Small intestine (tissue), 7 donors: ENCODE data around the gene CWC15. TPM values are rescaled to one million over a fixed set of nuclear protein-coding genes. Genes with fewer than 3 reads are reported as not detected.
"Not testable (repeated sequence)": the region's sequence is repeated elsewhere in the genome, so short reads cannot be mapped to it uniquely, and the experiment has no call there.

ENCODE experiments used
- DNase-seq, 2 donors: peaks; one replicate each; pipeline versions ENCODE4 v3.0.0 to v3.0.0-alpha.2; 2013
- FAIRE-seq: peaks from 2 replicates; lab custom pipeline; 2012; peaks lifted over from hg19 to GRCh38; lab: Jason Lieb, UNC
- H3K27ac ChIP-seq, 3 donors: one replicate each; pipeline ENCODE4 v1.5.1; 2013; ENCODE audit warnings: low read length in 2 of 3, mild to moderate bottlenecking in 2 of 3, control low read depth in 1 of 3, inconsistent platforms in 1 of 3, low read depth in 1 of 3, moderate library complexity in 1 of 3
- H3K27me3 ChIP-seq, 3 donors: one replicate each; pipeline ENCODE4 v1.6.1; 2013; ENCODE audit warnings: low read length in 3 of 3, inconsistent platforms in 1 of 3; ENCODE audit not compliant: control insufficient read depth in 3 of 3, insufficient read depth in 3 of 3
- H3K36me3 ChIP-seq, 3 donors: one replicate each; pipeline ENCODE4 v1.6.1; 2013; ENCODE audit warnings: low read length in 3 of 3, inconsistent platforms in 1 of 3, low read depth in 1 of 3, mild to moderate bottlenecking in 1 of 3, moderate library complexity in 1 of 3; ENCODE audit not compliant: control insufficient read depth in 3 of 3, insufficient read depth in 2 of 3
- H3K4me1 ChIP-seq, 3 donors: one replicate each; pipeline ENCODE4 v1.6.1; 2013; ENCODE audit warnings: low read length in 2 of 3, inconsistent platforms in 1 of 3, low read depth in 1 of 3, mild to moderate bottlenecking in 1 of 3, moderate library complexity in 1 of 3; ENCODE audit not compliant: control insufficient read depth in 3 of 3, insufficient read depth in 2 of 3
- H3K4me3 ChIP-seq, 3 donors: one replicate each; pipeline ENCODE4 v1.5.1; 2013; ENCODE audit warnings: low read length in 3 of 3, control low read depth in 1 of 3, inconsistent platforms in 1 of 3, low read depth in 1 of 3, mild to moderate bottlenecking in 1 of 3, moderate library complexity in 1 of 3
- H3K9me3 ChIP-seq, 2 donors: one replicate each; pipeline ENCODE4 v1.6.1; 2013; ENCODE audit warnings: low read depth in 1 of 2, low read length in 1 of 2; ENCODE audit not compliant: control insufficient read depth in 2 of 2, insufficient read depth in 1 of 2
- WGBS, 3 donors: extraction: QIAGEN DNeasy Blood & Tissue Kit; methylation state at CpG; one replicate each; pipeline ENCODE4 v1.1.7; 2013; 5-methylcytosine and 5-hydroxymethylcytosine counted together
- polyA plus RNA-seq, 4 donors: library from polyadenylated mRNA; stranded (reverse) in 3 of 4; unstranded in 1 of 4; fragments of 200-250 nt in 3 of 4; fragments of 120-200 nt in 1 of 4; gene quantifications; one replicate each; pipeline versions ENCODE4 v1.2.1 to v1.2.3, GENCODE V29; 2013
- donor health status: healthy with polysubstance abuse.
- donor health status: control.
- donor health status: control.
- donor health status: Bipolar disorder and iron deficiency.
- donor health status: healthy.

The CWC15 gene
- polyA plus RNA-seq, 4 donors = 44.5 to 78.9 (median 55.8) TPM

- DNase-seq (no peak), FAIRE-seq (no peak)
- H3K27ac ChIP-seq = no peak overlapping the region
- H3K27me3 ChIP-seq = no peaks in the 10 kb centered on the region
- H3K36me3 ChIP-seq = no peaks in the 10 kb centered on the region
- H3K4me3 ChIP-seq = no peak overlapping the region
- H3K9me3 ChIP-seq = peaks cover 0 to 7% of the 10 kb centered on the region in 2 donors
- WGBS, 3 donors = 88 to 98% (median 88%) methylated on average over 2 of the region's 2 CpGs
- peaks cover 0 to 17% (median 6%) of the 10 kb centered on the region in 3 donors for H3K4me1 ChIP-seq
Observed at GRCh38 chr11:94923004-94923334, 50.4 kb downstream of the CWC15 start.

- no peak for FAIRE-seq
- WGBS, 3 donors = 68 to 74% (median 72%) methylated on average over 5 of the region's 5 CpGs
Observed at GRCh38 chr11:94922321-94923003, 50.9 kb downstream of the CWC15 start.

DNA sequence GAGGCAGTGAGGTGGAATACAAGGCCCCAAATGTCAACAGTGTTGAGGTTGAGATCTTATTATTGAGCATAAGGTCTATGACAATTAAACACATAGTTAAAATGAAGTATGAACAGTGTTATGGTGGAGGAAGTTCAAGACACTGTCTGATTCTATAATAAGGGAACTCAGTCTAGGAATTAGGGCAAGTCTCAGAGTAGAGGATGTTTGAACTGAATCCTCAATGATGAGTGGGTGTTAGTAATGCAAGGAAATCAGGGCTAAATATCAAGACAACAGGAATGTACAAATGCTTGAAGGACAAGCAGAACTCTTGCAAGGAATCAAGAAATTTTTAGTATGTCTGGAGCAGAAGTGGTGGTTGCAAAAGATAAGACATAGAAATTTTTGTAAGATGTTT, 53.0 kb downstream of the CWC15 start:
- Histone ChIP-seq H3K9me3 (peaks cover 0 to 7% of the 10 kb centered on the region in 2 donors), H3K4me1 (peaks cover 0 to 4% (median 0%) of the 10 kb centered on the region in 3 donors), H3K36me3 (no peaks in the 10 kb centered on the region), H3K27ac (no peak overlapping the region), H3K27me3 (no peaks in the 10 kb centered on the region), H3K4me3 (no peak overlapping the region)
- no peak for FAIRE-seq
- no peak for DNase-seq

More at GRCh38 chr11:94922321-94923003, 50.9 kb downstream of the CWC15 start:
- no peaks in the 10 kb centered on the region for H3K36me3 ChIP-seq
- H3K27me3 ChIP-seq = no peaks in the 10 kb centered on the region
- peaks cover 0 to 17% (median 6%) of the 10 kb centered on the region in 3 donors for H3K4me1 ChIP-seq
- no peak overlapping the region for H3K27ac ChIP-seq
- no peak for DNase-seq
- peaks cover 0 to 7% of the 10 kb centered on the region in 2 donors for H3K9me3 ChIP-seq
- no peak overlapping the region for H3K4me3 ChIP-seq

DNA sequence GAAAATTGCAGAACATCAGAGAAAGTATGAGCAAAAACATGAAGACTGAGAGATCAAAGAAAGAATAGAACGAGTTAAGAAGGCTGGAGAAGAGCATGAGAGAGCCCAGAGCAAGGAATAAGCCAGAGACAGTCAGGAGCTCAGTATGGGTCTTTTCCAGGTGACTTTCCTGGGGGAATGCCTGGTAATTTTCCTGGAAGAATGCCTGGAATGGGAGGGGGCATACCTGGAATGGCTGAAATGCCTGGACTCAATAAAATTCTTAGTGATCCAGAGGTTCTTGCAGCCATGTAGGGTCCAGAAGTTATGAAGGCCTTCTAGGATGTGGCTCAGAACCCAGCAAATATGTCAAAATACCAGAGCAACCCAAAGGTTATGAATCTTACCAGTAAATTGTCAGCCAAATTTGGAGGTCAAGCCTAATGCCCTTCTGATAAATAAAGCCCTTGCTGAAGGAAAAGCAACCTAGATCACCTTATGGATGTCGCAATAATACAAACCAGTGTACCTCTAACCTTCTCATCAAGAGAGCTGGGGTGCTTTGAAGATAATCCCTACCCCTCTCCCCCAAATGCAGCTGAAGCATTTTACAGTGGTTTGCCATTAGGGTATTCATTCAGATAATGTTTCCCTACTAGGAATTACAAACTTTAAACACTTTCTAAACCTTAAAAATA, 59.5 kb downstream of the CWC15 start:
- not testable (repeated sequence) for H3K36me3 ChIP-seq, H3K4me1 ChIP-seq, H3K27me3 ChIP-seq, FAIRE-seq, H3K9me3 ChIP-seq, DNase-seq, H3K4me3 ChIP-seq, H3K27ac ChIP-seq
- 80 to 95% (median 91%) methylated on average over 2 of the region's 2 CpGs for WGBS, 3 donors

- WGBS, 3 donors = 93 to 97% (median 93%) methylated on average over 9 of the region's 9 CpGs
- Histone ChIP-seq H3K9me3 (no peaks in the 10 kb centered on the region), H3K4me3 (no peak overlapping the region), H3K27me3 (no peaks in the 10 kb centered on the region), H3K4me1 (no peaks in the 10 kb centered on the region), H3K36me3 (no peaks in the 10 kb centered on the region), H3K27ac (no peak overlapping the region)
- no peak for DNase-seq
- FAIRE-seq = no peak
Observed at GRCh38 chr11:94912806-94913205, 60.5 kb downstream of the CWC15 start.

Other genes with a start within 250 kb of the CWC15 start
- gene AMOTL1, start 205.2 kb downstream of the CWC15 start, polyA plus RNA-seq = 10 to 100 TPM in 1 of 4 donors, 1 to 10 TPM in 1, under 1 TPM in 2; 0.81 to 16.5 (median 3.7) TPM
- gene KDM4D, start 153 bp upstream of the CWC15 start, polyA plus RNA-seq = under 1 TPM in 3 of 4 donors, not detected in 1; 0.27 to 0.54 (median 0.49) TPM
- gene KDM4E, start 51.7 kb upstream of the CWC15 start, polyA plus RNA-seq = under 1 TPM in 1 of 4 donors, not detected in 3; 0.49 TPM
- gene KDM4F, start 75.9 kb upstream of the CWC15 start, polyA plus RNA-seq = not detected
- 10 to 100 TPM; 29.3 to 52.2 (median 34.6) TPM for gene SRSF8, start 93.4 kb upstream of the CWC15 start, polyA plus RNA-seq
- 10 to 100 TPM in 2 of 4 donors, 1 to 10 TPM in 2; 4.3 to 38.2 (median 12.2) TPM for gene ENDOD1, start 116.3 kb upstream of the CWC15 start, polyA plus RNA-seq